ENCODE data around the gene CLTCL1.

DNA sequence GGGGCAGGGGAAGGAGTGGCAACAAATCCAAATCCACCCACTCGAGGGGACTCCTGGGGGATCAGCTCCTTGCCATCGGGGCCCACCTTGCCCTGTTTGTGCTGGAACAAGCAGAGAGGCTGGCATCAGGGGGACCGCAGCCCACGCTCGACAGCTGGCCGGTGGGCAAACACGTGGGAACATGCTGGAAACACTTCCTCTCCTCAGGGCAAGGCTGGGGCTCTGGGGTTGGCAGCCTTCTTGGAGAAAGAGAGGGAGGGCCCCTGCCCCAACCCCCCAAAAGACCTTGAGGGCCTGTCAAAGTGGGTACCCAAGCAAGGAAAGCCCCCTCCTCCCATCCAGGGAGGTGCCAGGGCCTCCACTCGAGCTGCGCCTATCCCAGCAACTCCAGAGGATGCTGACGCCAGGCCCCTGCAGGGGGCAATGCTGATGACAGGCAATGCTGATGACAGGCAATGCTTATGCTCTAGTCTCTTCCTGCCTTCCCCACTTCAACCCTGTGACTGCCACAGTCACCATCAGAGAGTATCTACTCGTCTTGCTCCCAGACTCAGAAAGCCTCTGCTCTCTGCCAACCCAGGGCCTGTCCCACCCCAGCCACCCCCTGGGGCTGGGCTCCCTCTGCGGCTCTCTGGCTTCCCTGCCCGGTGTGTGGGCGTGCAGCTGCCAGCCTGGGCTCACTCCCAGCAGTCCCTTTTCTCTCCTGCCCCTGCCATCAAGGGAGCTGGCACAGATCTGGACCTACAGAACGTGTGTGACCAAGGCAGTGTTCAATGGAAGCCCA lies 153.1 kb downstream of the CLTCL1 start:
- TF ChIP-seq, protein P1, sequence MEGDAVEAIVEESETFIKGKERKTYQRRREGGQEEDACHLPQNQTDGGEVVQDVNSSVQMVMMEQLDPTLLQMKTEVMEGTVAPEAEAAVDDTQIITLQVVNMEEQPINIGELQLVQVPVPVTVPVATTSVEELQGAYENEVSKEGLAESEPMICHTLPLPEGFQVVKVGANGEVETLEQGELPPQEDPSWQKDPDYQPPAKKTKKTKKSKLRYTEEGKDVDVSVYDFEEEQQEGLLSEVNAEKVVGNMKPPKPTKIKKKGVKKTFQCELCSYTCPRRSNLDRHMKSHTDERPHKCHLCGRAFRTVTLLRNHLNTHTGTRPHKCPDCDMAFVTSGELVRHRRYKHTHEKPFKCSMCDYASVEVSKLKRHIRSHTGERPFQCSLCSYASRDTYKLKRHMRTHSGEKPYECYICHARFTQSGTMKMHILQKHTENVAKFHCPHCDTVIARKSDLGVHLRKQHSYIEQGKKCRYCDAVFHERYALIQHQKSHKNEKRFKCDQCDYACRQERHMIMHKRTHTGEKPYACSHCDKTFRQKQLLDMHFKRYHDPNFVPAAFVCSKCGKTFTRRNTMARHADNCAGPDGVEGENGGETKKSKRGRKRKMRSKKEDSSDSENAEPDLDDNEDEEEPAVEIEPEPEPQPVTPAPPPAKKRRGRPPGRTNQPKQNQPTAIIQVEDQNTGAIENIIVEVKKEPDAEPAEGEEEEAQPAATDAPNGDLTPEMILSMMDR (conservative IDR thresholded peaks at IDR 0.05; ENCODE audit: low read depth in 2 of 2) = no peak
- TF ChIP-seq NANOG (IDR thresholded peaks at IDR 0.05; ENCODE audit: borderline replicate concordance) (no peak), POLR2AphosphoS5 (IDR thresholded peaks at IDR 0.05; ENCODE audit: low read depth) (no peak), CREB1 (CRISPR knock-in tag; IDR thresholded peaks at IDR 0.05; ENCODE audit: low read depth) (no peak), EZH2 (IDR thresholded peaks at IDR 0.05; ENCODE audit: low read depth, unreplicated experiment) (no peak), EZH2phosphoT487 (IDR thresholded peaks at IDR 0.05; ENCODE audit: unreplicated experiment) (no peak), JUNB (IDR thresholded peaks at IDR 0.05; ENCODE audit: unreplicated experiment) (no peak)
- TF ChIP-seq, protein P2, sequence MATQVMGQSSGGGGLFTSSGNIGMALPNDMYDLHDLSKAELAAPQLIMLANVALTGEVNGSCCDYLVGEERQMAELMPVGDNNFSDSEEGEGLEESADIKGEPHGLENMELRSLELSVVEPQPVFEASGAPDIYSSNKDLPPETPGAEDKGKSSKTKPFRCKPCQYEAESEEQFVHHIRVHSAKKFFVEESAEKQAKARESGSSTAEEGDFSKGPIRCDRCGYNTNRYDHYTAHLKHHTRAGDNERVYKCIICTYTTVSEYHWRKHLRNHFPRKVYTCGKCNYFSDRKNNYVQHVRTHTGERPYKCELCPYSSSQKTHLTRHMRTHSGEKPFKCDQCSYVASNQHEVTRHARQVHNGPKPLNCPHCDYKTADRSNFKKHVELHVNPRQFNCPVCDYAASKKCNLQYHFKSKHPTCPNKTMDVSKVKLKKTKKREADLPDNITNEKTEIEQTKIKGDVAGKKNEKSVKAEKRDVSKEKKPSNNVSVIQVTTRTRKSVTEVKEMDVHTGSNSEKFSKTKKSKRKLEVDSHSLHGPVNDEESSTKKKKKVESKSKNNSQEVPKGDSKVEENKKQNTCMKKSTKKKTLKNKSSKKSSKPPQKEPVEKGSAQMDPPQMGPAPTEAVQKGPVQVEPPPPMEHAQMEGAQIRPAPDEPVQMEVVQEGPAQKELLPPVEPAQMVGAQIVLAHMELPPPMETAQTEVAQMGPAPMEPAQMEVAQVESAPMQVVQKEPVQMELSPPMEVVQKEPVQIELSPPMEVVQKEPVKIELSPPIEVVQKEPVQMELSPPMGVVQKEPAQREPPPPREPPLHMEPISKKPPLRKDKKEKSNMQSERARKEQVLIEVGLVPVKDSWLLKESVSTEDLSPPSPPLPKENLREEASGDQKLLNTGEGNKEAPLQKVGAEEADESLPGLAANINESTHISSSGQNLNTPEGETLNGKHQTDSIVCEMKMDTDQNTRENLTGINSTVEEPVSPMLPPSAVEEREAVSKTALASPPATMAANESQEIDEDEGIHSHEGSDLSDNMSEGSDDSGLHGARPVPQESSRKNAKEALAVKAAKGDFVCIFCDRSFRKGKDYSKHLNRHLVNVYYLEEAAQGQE (IDR thresholded peaks at IDR 0.05; ENCODE audit: unreplicated experiment) = no peak
- TF ChIP-seq, protein P3, sequence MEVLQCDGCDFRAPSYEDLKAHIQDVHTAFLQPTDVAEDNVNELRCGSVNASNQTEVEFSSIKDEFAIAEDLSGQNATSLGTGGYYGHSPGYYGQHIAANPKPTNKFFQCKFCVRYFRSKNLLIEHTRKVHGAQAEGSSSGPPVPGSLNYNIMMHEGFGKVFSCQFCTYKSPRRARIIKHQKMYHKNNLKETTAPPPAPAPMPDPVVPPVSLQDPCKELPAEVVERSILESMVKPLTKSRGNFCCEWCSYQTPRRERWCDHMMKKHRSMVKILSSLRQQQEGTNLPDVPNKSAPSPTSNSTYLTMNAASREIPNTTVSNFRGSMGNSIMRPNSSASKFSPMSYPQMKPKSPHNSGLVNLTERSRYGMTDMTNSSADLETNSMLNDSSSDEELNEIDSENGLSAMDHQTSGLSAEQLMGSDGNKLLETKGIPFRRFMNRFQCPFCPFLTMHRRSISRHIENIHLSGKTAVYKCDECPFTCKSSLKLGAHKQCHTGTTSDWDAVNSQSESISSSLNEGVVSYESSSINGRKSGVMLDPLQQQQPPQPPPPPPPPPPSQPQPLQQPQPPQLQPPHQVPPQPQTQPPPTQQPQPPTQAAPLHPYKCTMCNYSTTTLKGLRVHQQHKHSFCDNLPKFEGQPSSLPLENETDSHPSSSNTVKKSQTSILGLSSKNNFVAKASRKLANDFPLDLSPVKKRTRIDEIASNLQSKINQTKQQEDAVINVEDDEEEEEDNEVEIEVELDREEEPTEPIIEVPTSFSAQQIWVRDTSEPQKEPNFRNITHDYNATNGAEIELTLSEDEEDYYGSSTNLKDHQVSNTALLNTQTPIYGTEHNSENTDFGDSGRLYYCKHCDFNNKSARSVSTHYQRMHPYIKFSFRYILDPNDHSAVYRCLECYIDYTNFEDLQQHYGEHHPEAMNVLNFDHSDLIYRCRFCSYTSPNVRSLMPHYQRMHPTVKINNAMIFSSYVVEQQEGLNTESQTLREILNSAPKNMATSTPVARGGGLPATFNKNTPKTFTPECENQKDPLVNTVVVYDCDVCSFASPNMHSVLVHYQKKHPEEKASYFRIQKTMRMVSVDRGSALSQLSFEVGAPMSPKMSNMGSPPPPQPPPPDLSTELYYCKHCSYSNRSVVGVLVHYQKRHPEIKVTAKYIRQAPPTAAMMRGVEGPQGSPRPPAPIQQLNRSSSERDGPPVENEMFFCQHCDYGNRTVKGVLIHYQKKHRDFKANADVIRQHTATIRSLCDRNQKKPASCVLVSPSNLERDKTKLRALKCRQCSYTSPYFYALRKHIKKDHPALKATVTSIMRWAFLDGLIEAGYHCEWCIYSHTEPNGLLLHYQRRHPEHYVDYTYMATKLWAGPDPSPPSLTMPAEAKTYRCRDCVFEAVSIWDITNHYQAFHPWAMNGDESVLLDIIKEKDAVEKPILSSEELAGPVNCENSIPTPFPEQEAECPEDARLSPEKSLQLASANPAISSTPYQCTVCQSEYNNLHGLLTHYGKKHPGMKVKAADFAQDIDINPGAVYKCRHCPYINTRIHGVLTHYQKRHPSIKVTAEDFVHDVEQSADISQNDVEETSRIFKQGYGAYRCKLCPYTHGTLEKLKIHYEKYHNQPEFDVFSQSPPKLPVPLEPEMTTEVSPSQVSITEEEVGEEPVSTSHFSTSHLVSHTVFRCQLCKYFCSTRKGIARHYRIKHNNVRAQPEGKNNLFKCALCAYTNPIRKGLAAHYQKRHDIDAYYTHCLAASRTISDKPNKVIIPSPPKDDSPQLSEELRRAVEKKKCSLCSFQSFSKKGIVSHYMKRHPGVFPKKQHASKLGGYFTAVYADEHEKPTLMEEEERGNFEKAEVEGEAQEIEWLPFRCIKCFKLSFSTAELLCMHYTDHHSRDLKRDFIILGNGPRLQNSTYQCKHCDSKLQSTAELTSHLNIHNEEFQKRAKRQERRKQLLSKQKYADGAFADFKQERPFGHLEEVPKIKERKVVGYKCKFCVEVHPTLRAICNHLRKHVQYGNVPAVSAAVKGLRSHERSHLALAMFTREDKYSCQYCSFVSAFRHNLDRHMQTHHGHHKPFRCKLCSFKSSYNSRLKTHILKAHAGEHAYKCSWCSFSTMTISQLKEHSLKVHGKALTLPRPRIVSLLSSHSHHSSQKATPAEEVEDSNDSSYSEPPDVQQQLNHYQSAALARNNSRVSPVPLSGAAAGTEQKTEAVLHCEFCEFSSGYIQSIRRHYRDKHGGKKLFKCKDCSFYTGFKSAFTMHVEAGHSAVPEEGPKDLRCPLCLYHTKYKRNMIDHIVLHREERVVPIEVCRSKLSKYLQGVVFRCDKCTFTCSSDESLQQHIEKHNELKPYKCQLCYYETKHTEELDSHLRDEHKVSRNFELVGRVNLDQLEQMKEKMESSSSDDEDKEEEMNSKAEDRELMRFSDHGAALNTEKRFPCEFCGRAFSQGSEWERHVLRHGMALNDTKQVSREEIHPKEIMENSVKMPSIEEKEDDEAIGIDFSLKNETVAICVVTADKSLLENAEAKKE (CRISPR knock-in tag; IDR thresholded peaks at IDR 0.05) = no peak
- TF ChIP-seq, protein P4, sequence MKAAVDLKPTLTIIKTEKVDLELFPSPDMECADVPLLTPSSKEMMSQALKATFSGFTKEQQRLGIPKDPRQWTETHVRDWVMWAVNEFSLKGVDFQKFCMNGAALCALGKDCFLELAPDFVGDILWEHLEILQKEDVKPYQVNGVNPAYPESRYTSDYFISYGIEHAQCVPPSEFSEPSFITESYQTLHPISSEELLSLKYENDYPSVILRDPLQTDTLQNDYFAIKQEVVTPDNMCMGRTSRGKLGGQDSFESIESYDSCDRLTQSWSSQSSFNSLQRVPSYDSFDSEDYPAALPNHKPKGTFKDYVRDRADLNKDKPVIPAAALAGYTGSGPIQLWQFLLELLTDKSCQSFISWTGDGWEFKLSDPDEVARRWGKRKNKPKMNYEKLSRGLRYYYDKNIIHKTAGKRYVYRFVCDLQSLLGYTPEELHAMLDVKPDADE (IDR thresholded peaks at IDR 0.05) = no peak

Measured in GM23338 (cell line).